HG02885 (cell line): ENCODE results near the gene SCN7A.

Experiments
- ATAC-seq: cut with Tn5 transposase; IDR thresholded peaks from one replicate; pipeline ENCODE4 v1.9.1; 2021; ENCODE audit warnings: mild to moderate bottlenecking; ENCODE audit not compliant: unreplicated experiment, poor library complexity

The SCN7A gene

DNA sequence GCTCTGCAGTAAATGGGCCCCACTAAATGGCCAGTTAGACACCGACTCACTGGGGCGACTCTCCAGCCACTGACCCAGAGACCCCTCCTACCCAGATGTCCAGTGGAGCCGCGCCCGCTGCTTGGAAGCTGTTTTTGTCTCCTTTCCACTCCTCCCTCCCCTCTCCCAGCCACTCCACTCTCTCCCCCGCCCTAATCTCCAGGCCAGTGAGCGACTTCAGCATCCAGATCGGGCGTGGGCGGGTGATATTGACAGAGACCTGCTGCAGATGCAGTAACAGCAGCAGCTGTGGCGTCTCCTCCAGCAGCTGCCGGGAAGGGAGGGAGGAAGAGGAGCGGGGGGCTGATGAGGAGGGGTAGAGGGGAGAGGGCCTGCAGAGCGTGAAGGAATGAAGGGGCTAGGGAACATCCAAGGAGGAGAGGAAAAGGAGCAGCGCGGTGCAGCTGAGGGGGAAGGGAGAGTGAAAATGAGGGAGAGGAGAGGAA is at the start of gene SCN7A:
SCN7A (minus strand) TSS at position 110 of the 485 bp plus-strand sequence. CDS start 16,553 bp downstream, outside the sequence.
- ATAC-seq, result no peak

DNA sequence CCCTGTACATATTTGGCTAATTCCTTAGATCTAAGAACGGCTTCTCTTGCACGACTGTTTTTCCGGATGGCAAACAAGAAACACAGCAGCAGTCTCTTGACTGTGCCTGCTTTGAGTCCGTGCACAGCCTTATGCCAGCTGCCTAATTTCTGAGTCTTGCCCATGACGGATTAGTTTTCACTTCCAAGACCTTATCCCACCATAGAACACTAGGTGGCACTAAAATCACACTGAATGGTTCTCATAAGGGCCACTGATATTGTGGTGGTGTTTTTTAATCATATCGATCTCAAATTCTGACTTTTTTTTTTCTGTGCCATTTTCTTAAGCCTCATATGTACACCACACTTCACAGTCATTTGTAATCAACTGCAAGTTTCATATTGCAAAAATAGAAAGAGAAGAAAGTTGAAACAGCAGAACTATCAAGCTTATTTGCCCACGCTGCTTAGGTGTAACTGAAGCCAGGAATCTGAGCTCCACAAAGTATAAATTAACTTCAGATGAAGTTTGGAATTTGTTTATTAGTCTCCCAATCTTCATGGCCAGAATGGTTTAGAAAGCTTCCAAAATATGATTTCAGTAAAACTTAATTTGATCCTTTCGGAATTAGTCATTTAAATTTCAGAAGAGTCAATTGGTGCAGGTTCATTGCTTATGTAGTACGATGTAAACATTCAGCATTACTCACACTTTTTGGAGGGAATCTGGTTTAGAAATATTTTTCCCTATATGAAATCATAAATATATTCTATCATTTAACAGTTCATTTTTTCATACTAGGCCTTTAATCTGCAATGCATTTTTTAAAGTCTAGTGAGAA is 45.5 kb upstream of the SCN7A start:
- ATAC-seq, result peak; percentile 96

DNA sequence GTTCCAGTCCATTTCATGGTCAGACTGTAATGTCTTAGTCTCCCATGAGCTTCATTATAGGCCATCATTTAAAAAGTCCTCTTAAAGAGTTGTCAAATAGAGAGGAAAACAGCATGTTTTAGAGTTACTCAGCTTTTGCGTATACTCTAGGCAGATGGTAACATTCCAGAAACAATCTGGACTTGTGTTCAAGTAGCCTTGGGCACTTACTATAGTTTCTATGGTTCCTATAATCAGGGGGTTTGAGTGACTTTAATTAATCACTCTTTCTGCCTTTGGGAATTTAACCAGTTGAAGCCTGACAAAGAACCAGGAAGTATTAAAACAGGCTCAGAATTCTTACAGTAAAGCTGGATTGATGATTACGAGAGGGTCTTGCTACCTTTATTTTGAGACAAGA is 42.1 kb upstream of the SCN7A start:
- ATAC-seq, result no peak

- no peak for ATAC-seq
Measured at GRCh38 chr2:166521155-166521554, 27.1 kb upstream of the SCN7A start.

DNA sequence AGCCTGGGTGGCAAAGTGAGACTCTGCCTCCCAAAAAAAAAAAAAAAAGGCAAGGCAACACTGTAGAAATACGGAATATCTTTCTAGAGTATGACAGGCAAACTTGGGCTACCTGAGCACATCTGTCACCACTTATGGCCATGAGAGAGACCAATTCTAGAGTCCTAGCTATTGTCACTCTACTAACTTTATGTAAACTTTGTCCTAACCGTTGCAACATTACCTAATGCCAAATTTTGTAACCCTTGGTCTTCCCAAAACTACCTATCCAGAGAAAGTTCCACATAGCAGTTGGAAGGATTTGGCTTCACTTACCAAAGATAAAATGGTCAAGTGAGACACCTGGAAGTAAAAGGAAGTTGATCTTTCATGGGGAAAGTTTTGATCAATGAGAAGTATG is 26.6 kb upstream of the SCN7A start:
- ATAC-seq, result no peak

GRCh38 chr2:166519391-166519962 is 25.4 kb upstream of the SCN7A start:
- no peak for ATAC-seq

DNA sequence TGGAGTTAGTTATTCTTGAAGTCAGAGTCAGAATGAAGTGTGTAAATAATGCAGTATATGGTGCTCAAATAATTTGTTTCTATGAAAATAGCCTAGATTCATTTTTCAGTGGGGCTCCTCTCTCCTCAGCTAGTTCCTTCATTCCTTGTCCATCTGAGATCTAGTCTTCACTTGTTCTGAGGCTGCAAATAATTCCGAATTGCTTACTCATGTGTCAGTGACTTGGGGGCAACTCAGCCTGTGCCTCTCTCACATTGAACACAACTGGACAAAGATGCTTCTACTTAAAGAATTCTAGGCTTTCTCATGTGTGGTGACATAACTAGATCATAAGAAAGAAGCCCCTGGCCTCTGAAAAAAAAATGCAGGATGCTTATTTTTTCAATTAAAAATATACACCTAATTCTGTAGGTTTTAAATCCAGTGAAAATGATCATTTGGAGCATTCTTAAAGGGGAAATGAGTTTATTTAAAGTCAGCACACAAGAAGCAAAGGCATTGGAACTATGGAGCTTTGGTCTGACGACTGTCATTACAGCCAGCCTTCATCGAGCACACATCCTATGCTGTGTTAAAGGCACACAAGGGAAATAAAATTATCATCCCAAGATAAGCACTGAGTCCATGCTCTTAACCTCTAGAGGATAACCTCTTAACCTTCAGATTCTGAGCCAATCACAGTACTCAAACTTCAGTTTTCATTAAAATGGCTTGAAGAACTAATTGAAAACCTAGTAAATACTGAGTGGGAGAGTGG is 24.8 kb upstream of the SCN7A start:
- ATAC-seq, result no peak

DNA sequence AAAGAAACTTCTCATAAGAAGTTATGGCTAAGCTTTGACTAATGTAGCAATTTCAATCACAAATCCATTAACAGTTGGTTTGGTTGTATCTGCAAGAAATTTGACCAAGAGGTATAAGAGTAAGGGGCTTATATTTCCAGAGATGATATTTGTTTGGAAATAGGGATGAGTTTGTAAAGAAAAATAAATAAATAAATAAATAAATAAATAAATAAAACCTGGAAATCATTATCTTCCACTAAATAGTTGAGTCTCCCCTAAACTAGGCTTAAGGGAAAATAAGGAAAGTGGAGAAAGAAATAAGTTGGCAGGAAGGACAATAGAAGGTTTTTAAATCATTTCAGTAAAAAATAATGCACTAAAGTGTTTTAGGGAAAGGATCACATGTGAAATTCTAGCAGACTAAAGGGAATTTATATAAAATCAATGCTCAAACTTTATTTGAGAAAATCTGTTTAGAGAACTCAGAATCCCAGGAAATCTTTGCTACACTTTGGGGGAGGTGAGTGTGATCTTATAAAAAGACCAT is 23.5 kb upstream of the SCN7A start:
- no peak for ATAC-seq

DNA sequence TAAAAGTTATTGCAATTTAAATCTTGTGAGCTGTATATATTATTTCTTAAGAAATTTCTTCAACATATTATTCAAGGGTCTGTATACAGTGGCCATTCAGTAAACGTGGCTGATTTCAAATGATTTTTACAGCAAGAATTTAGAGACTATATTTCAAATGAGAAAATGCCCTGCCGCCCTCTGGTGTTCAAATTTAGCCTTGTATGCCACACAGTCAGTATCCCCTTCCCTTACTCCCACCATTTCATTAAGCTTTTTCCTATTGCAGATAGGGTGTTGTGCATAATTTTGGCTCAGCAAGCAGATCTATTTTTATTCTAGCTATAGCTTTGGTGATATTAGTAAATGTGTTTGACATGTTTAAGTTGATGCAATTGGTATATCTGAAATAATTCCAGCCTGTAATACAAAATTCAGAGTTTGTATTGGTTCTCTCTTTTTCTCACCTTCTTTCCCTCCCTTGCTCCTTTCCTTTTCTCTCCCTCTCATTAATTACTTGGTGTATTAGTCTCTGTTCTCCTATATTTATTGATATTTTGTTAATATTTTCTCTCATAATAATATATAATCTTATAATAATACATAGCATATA is 22.8 kb upstream of the SCN7A start:
- no peak for ATAC-seq

- no peak for ATAC-seq
Measured at GRCh38 chr2:166513952-166514351, 19.9 kb upstream of the SCN7A start.

DNA sequence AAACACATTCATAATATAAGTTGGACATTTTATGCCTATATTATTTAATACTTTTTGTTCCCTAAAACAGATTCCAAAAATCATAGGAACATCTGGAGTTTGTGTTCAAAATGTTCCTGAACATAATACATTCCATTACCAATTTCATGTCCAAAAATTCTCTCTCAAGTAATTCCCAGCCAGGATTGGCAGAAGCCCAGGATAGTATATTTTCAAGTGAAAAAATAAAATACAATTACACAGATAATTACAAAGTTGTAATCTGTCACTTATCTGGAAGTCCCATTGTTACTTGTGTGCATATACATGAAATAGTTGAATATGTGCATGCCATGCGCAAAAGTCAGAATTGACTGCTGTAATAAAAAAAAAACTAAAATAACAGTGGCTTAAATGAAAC is 5.2 kb upstream of the SCN7A start:
- no peak for ATAC-seq

GRCh38 chr2:166491461-166491860 is 2.6 kb downstream of the SCN7A start:
- ATAC-seq, result no peak

- ATAC-seq, result no peak
Measured at GRCh38 chr2:166487171-166487570, 6.9 kb downstream of the SCN7A start.

DNA sequence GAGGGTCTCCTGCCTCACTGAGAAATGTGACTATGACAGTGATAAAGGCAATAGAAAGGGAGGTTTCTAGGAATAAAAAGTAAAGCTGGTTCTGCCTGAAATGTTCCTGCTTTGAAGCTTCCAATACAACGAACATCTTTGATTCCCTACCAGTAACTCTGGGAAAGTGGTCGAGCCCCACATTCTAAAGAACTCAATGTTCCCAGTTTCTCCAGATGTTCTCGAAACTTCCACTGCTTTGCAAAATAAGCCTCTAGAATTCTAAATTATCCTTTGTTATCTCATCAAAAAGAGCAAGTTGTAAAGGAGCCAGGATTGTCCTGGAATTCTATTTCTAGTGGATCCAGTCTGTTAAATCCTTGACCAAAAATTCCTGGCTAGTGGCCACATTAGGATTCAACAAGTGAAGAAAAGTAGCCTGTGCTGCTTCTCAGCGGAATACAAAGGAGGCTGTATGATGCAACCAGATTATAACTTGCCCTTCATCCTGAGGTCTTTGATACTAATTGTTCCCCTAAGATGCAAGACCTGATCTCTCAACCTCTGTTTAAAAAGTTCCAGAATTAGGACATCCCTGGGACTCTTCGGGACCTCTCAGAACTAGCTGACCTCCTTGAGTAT is 8.4 kb downstream of the SCN7A start:
- no peak for ATAC-seq

GRCh38 chr2:166472332-166472731 is 21.7 kb downstream of the SCN7A start:
- no peak for ATAC-seq

GRCh38 chr2:166468124-166469024 is 25.7 kb downstream of the SCN7A start:
- no peak for ATAC-seq

- ATAC-seq, result no peak
Measured at GRCh38 chr2:166464187-166464586, 29.9 kb downstream of the SCN7A start.

DNA sequence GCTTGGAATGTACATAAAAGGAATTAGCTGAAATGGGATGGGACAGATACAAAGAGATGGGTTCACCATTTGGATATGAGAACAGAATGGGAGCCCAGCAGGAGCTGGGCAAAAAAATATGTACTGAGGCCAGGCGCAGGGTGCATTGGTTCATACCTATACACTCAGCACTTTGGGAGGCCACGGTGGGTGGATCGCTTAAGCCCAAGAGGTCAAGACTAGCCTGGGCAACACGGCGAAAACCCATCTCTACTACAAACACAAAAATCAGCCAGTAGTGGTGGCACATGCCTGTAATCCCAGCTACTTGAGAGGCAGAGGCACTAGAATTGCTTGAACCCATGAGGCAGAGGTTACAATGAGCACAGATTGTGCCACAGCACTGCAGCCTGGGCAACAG is 30.4 kb downstream of the SCN7A start:
- ATAC-seq, result no peak

GRCh38 chr2:166458674-166459073 is 35.4 kb downstream of the SCN7A start:
- ATAC-seq, result no peak
